SK-N-SH (cell line): ENCODE measurements around the gene MMS22L. TPM values are rescaled to one million over a fixed set of nuclear protein-coding genes. Genes with fewer than 3 reads are reported as not detected.

ENCODE experiments used
- CTCF ChIA-PET: fragments of 300-600, 350-600 bp; formaldehyde crosslinking; extraction: SDS; loops from one replicate; lab custom pipeline; 2021; lab: Yijun Ruan, JAX
- POLR2A ChIA-PET: fragments of 350-600 bp; sonication (Branson Sonifier 250); formaldehyde crosslinking; extraction: SDS; loops from one replicate; lab custom pipeline; 2020; ENCODE audit warnings: antibody characterized with exemption, inconsistent platforms; lab: Yijun Ruan, JAX
- DNase-seq: peaks from one replicate; pipeline ENCODE4 v3.0.0; 2012
- H2AFZ ChIP-seq: fragments of 200-600 bp; sonication (generic); 2 replicates; pipeline ENCODE4 v1.8.1; 2016; ENCODE audit warnings: antibody characterized with exemption, mild to moderate bottlenecking, low read depth
- H3F3A ChIP-seq: fragments of 200-600 bp; sonication (generic); replicated peaks from 2 replicates; pipeline ENCODE3; 2016; ENCODE audit warnings: antibody characterized with exemption, mild to moderate bottlenecking; ENCODE audit not compliant: insufficient read depth
- H3K27ac ChIP-seq, 2 experiments: fragments of 200-500 bp in 1 of 2; fragments of 200-600 bp in 1 of 2; sonication (Bioruptor generic) in 1 of 2; sonication (generic), shearing (Covaris generic) in 1 of 2; 2 replicates each; pipeline versions ENCODE4 v1.5.1 to v1.6.1; 2014 to 2016; ENCODE audit warnings: low read depth in 2 of 2, inconsistent platforms in 1 of 2, low read length in 1 of 2, mild to moderate bottlenecking in 1 of 2, mixed read lengths in 1 of 2
- H3K27me3 ChIP-seq: fragments of 200-600 bp; sonication (generic), shearing (Covaris generic); 2 replicates; pipeline ENCODE4 v1.6.1; 2016; ENCODE audit warnings: mixed run types; ENCODE audit not compliant: insufficient read depth
- H3K36me3 ChIP-seq, 2 experiments: fragments of 200-500 bp in 1 of 2; fragments of 200-600 bp in 1 of 2; sonication (Bioruptor generic) in 1 of 2; sonication (generic) in 1 of 2; replicated peaks in 1 of 2; 2 replicates each; pipeline versions ENCODE3 to v1.5.1; 2014 to 2016; ENCODE audit warnings: low read length in 1 of 2, mild to moderate bottlenecking in 1 of 2; ENCODE audit not compliant: insufficient read depth in 2 of 2, control insufficient read depth in 1 of 2
- H3K4me1 ChIP-seq, 2 experiments: fragments of 200-500 bp in 1 of 2; fragments of 200-600 bp in 1 of 2; sonication (Bioruptor generic) in 1 of 2; sonication (generic), shearing (Covaris generic) in 1 of 2; 2 replicates each; pipeline versions ENCODE4 v1.5.1 to v1.6.1; 2014 to 2016; ENCODE audit warnings: low read depth in 1 of 2, low read length in 1 of 2, mixed run types in 1 of 2; ENCODE audit not compliant: insufficient read depth in 2 of 2, control insufficient read depth in 1 of 2
- H3K4me2 ChIP-seq: fragments of 200-600 bp; sonication (generic), shearing (Covaris generic); 2 replicates; pipeline ENCODE4 v1.6.1; 2017; ENCODE audit warnings: mixed run types
- H3K4me3 ChIP-seq, 2 experiments: fragments of 200-500 bp in 1 of 2; fragments of 200-600 bp in 1 of 2; sonication (Bioruptor generic) in 1 of 2; sonication (generic), shearing (Covaris generic) in 1 of 2; 2 replicates each; pipeline versions ENCODE4 v1.5.1 to v1.8.1; 2014 to 2016; ENCODE audit warnings: low read depth in 2 of 2, inconsistent platforms in 1 of 2, low read length in 1 of 2, mild to moderate bottlenecking in 1 of 2, mixed read lengths in 1 of 2, moderate library complexity in 1 of 2
- H3K79me2 ChIP-seq: fragments of 200-600 bp; sonication (generic); 2 replicates; pipeline ENCODE4 v1.8.1; 2017; ENCODE audit warnings: mild to moderate bottlenecking; ENCODE audit not compliant: insufficient read depth
- H3K9ac ChIP-seq: fragments of 200-600 bp; sonication (generic); 2 replicates; pipeline ENCODE4 v1.6.1; 2017; ENCODE audit warnings: mixed run types
- H3K9me2 ChIP-seq: fragments of 200-600 bp; sonication (generic); 2 replicates; pipeline ENCODE4 v1.6.1; 2017; ENCODE audit warnings: mixed run types
- H3K9me3 ChIP-seq: fragments of 200-600 bp; sonication (generic); 2 replicates; pipeline ENCODE4 v1.6.1; 2017; ENCODE audit warnings: mixed run types, mild to moderate bottlenecking, moderate library complexity
- H4K20me1 ChIP-seq: fragments of 200-600 bp; sonication (generic); 2 replicates; pipeline ENCODE4 v1.6.1; 2017; ENCODE audit warnings: mild to moderate bottlenecking, mixed run types; ENCODE audit not compliant: insufficient read depth
- CHD2 ChIP-seq: fragments of 150-350 bp; IDR thresholded peaks from 2 replicates; pipeline ENCODE4 v1.6.1; 2018; ENCODE audit warnings: low read length; ENCODE audit not compliant: partially characterized antibody
- CTCF ChIP-seq: fragments of 200-600 bp; sonication (generic); IDR thresholded peaks from 2 replicates; pipeline ENCODE4 v1.6.1; 2017; ENCODE audit warnings: antibody characterized with exemption, mild to moderate bottlenecking, moderate library complexity
- ELF1 ChIP-seq: IDR thresholded peaks from 2 replicates; pipeline ENCODE4 v1.4.0; 2012
- EP300 ChIP-seq, 2 experiments: IDR thresholded peaks; 2 replicates each; pipeline versions ENCODE4 v1.4.0 to v1.6.1; 2012; ENCODE audit warnings: borderline replicate concordance in 1 of 2, low read depth in 1 of 2, low read length in 1 of 2
- FOSL2 ChIP-seq: IDR thresholded peaks from 2 replicates; pipeline ENCODE4 v1.4.0; 2012; ENCODE audit warnings: low read depth, mild to moderate bottlenecking, moderate library complexity, borderline replicate concordance
- GATA2 ChIP-seq: sonication (generic); formaldehyde crosslinking; IDR thresholded peaks from 2 replicates; pipeline ENCODE4 v1.5.0; 2020; ENCODE audit warnings: mild to moderate bottlenecking, missing genetic modification reagents
- JUND ChIP-seq: IDR thresholded peaks from 2 replicates; pipeline ENCODE4 v1.4.0; 2012
- MEF2A ChIP-seq: IDR thresholded peaks from 2 replicates; pipeline ENCODE4 v1.4.0; 2012; ENCODE audit warnings: low read depth, borderline replicate concordance
- NFIC ChIP-seq: IDR thresholded peaks from 2 replicates; pipeline ENCODE4 v1.4.0; 2012; ENCODE audit warnings: borderline replicate concordance
- POLR2AphosphoS5 ChIP-seq: IDR thresholded peaks from 2 replicates; pipeline ENCODE4 v1.6.1; 2012; ENCODE audit warnings: low read depth, low read length
- RXRA ChIP-seq: IDR thresholded peaks from 2 replicates; pipeline ENCODE4 v1.4.0; 2012; ENCODE audit warnings: low read depth, mild to moderate bottlenecking, borderline replicate concordance
- SIN3A ChIP-seq: IDR thresholded peaks from 2 replicates; pipeline ENCODE4 v1.6.1; 2012; ENCODE audit warnings: low read depth, mild to moderate bottlenecking, low read length, moderate library complexity, borderline replicate concordance
- TAF1 ChIP-seq: IDR thresholded peaks from 2 replicates; pipeline ENCODE4 v1.6.1; 2012; ENCODE audit warnings: low read depth, mild to moderate bottlenecking, low read length, moderate library complexity, borderline replicate concordance
- TCF12 ChIP-seq: IDR thresholded peaks from 2 replicates; pipeline ENCODE4 v1.4.0; 2012
- TEAD4 ChIP-seq: IDR thresholded peaks from 2 replicates; pipeline ENCODE4 v1.4.0; 2012; ENCODE audit warnings: mild to moderate bottlenecking, borderline replicate concordance; ENCODE audit not compliant: insufficient read depth
- USF2 ChIP-seq: fragments of 150-350 bp; IDR thresholded peaks from 2 replicates; pipeline ENCODE4 v1.6.1; 2017; ENCODE audit warnings: antibody characterized with exemption, low read length, low read depth, borderline replicate concordance
- YY1 ChIP-seq: IDR thresholded peaks from 2 replicates; pipeline ENCODE4 v1.4.0; 2012; ENCODE audit warnings: low read depth, mild to moderate bottlenecking
- WGBS: methylation state at CpG from one replicate; pipeline ENCODE4 v1.1.6; 2017; ENCODE audit warnings: low lambda C conversion rate; 5-methylcytosine and 5-hydroxymethylcytosine counted together
- polyA plus RNA-seq, 3 experiments: library from polyadenylated mRNA; depleted of rRNA; stranded (reverse); fragments of >200 nt; gene quantifications; 2 replicates each; pipeline ENCODE4 v1.2.3, GENCODE V29; 2012
- TF ChIP-seq, protein P1 (sequence below): IDR thresholded peaks from 2 replicates; pipeline ENCODE4; 2012

The MMS22L gene
- polyA plus RNA-seq, 1 of the 3 experiments (the other 2 are of a cell fraction) = 4.3 TPM

DNA sequence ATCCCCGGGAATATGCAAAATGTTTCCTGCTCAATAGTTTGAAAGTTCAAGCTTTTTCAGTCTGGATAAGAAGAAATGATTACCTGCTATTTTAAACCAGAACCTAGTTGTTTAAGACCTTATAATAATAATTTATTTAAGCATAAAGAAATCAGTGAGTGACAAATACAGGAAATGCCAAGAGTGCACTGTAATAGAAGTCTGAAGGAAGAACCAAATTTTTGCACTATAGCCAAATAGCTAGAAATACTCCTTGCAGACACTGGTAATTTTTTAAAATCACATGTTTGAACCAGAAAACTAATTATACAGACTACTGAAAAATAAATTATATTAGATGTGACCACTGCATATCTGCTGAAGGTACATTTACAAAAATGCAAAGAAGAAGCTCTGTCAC, 93.2 kb downstream of the MMS22L start:
- peaks cover 0 to 4% of the 10 kb centered on the region in 2 experiments for H3K36me3 ChIP-seq
- H3K4me2 ChIP-seq = peak overlapping the region; percentile 54
- no peak overlapping the region for H3K9ac ChIP-seq
- ChIA-PET CTCF (interaction anchor here (0.8 to 7.8 kb wide), 9 partner anchors 12 to 1656 kb away, joined by 3 to 115 read pairs (median 9); no protein-coding TSS in a partner anchor), POLR2A (no interaction called here)
- H3K27me3 ChIP-seq = no peaks in the 10 kb centered on the region
- no peaks in the 10 kb centered on the region for H3K9me2 ChIP-seq
- peaks cover 5 to 13% of the 10 kb centered on the region in 2 experiments; a peak in 3 of 4 replicates for H3K4me1 ChIP-seq
- peaks cover 10% of the 10 kb centered on the region for H3F3A ChIP-seq
- H4K20me1 ChIP-seq = no peaks in the 10 kb centered on the region
- peak overlapping the region; percentile 57 to 62; a peak in 3 of 4 replicates for H3K27ac ChIP-seq
- H2AFZ ChIP-seq = no peak overlapping the region
- no peaks in the 10 kb centered on the region for H3K9me3 ChIP-seq
- no peak for DNase-seq
- TF ChIP-seq USF2 (no peak), TCF12 (peak; percentile 42; the same call in 1 of the 2 replicates), EP300 (IDR thresholded peaks at IDR 0.05; ENCODE audit: borderline replicate concordance in 1 of 2, low read depth in 1 of 2, low read length in 1 of 2) (peak in 1 of 2 experiments; percentile 46; a peak in 1 of 4 replicates), MEF2A (no peak), FOSL2 (0 out of 2 replicates have a peak, but pooled peaks have one; percentile 25), ELF1 (no peak), NFIC (peak; percentile 51; the same call in 1 of the 2 replicates), RXRA (no peak), CTCF (no peak), TEAD4 (peak; percentile 26; the same call in 1 of the 2 replicates), SIN3A (no peak), JUND (0 out of 2 replicates have a peak, but pooled peaks have one; percentile 28), GATA2 (CRISPR knock-in tag) (no peak)
- TF ChIP-seq, protein P1, sequence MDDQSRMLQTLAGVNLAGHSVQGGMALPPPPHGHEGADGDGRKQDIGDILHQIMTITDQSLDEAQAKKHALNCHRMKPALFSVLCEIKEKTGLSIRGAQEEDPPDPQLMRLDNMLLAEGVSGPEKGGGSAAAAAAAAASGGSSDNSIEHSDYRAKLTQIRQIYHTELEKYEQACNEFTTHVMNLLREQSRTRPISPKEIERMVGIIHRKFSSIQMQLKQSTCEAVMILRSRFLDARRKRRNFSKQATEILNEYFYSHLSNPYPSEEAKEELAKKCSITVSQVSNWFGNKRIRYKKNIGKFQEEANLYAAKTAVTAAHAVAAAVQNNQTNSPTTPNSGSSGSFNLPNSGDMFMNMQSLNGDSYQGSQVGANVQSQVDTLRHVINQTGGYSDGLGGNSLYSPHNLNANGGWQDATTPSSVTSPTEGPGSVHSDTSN = peak; percentile 57; the same call in 1 of the 2 replicates
- H3K79me2 ChIP-seq = no peaks in the 10 kb centered on the region
- WGBS = 81% methylated on average over 1 of the region's 1 CpG
- no peak overlapping the region for H3K4me3 ChIP-seq

GRCh38 chr6:97187951-97188350, 95.1 kb downstream of the MMS22L start:
- Histone ChIP-seq H3K4me3 (no peak overlapping the region), H3K79me2 (no peaks in the 10 kb centered on the region), H3K9me3 (no peaks in the 10 kb centered on the region), H4K20me1 (no peaks in the 10 kb centered on the region), H3K9me2 (no peaks in the 10 kb centered on the region), H2AFZ (peak overlapping the region; percentile 18; the same call in 1 of the 2 replicates), H3K4me2 (no peak overlapping the region), H3F3A (peaks cover 10% of the 10 kb centered on the region), H3K27me3 (no peaks in the 10 kb centered on the region), H3K27ac (no peak overlapping the region), H3K9ac (no peak overlapping the region), H3K36me3 (no peaks in the 10 kb centered on the region), H3K4me1 (peaks cover 5 to 13% of the 10 kb centered on the region in 2 experiments; a peak in 3 of 4 replicates)
- CTCF ChIA-PET = interaction anchor here (0.8 to 7.8 kb wide), 5 partner anchors 11 to 252 kb away, joined by 3 to 115 read pairs (median 6); no protein-coding TSS in a partner anchor
- DNase-seq = no peak
- POLR2A ChIA-PET = no interaction called here
- TF ChIP-seq EP300 (IDR thresholded peaks at IDR 0.05; ENCODE audit: borderline replicate concordance in 1 of 2, low read depth in 1 of 2, low read length in 1 of 2) (no peak), POLR2AphosphoS5 (no peak), CTCF (no peak), CHD2 (no peak), TAF1 (no peak), YY1 (no peak)
- TF ChIP-seq, protein P1 = no peak
